Activated CD4-positive, CD25-positive, alpha-beta regulatory T cell treated with anti-CD3 and anti-CD28 coated beads, Interleukin-2, amount 50 U/mL, for 72 hours (primary cell): Measurements from ENCODE around the gene PXN.

ENCODE experiments used
- DNase-seq: peaks from one replicate; pipeline ENCODE4 v3.0.0; 2021

PXN gene

GRCh38 chr12:120265473-120266179 lies at the start of gene PXN:
Gene PXN, minus strand, starts transcription at chr12:120265730. Its CDS starts 101 bp downstream, at chr12:120265629.
- peak; percentile 94 for DNase-seq

GRCh38 chr12:120314220-120314619 lies 48.7 kb upstream of the PXN start:
- no peak for DNase-seq

GRCh38 chr12:120301962-120302815 lies 36.7 kb upstream of the PXN start, which contains the start of gene SIRT4:
Gene SIRT4, plus strand, starts transcription at chr12:120302321. Its CDS starts 1,241 bp downstream, at chr12:120303562.
- peak; percentile 80 for DNase-seq

GRCh38 chr12:120292661-120293531 lies 27.4 kb upstream of the PXN start, which contains the start of gene RNU4-1:
Gene RNU4-1, minus strand, starts transcription at chr12:120293237.
- peak; percentile 61 for DNase-seq

- DNase-seq, result no peak
Observed at GRCh38 chr12:120292411-120292660, 26.8 kb upstream of the PXN start.

GRCh38 chr12:120290609-120291305 lies 25.2 kb upstream of the PXN start:
- DNase-seq, result peak; percentile 54

GRCh38 chr12:120287491-120287890 lies 22.0 kb upstream of the PXN start:
- no peak for DNase-seq

GRCh38 chr12:120286768-120287490 lies 21.4 kb upstream of the PXN start:
- no peak for DNase-seq

GRCh38 chr12:120284381-120284780 lies 18.9 kb upstream of the PXN start:
- no peak for DNase-seq

GRCh38 chr12:120283318-120283717 lies 17.8 kb upstream of the PXN start:
- DNase-seq, result no peak

GRCh38 chr12:120278137-120279069 lies 12.9 kb upstream of the PXN start:
- no peak for DNase-seq

- DNase-seq, result no peak
Observed at GRCh38 chr12:120276734-120277133, 11.2 kb upstream of the PXN start.

GRCh38 chr12:120267736-120268135 lies 2.2 kb upstream of the PXN start:
- DNase-seq, result no peak

GRCh38 chr12:120266180-120266870 lies 795 bp upstream of the PXN start:
- no peak for DNase-seq

GRCh38 chr12:120264904-120265472 lies 542 bp downstream of the PXN start:
- DNase-seq, result no peak

GRCh38 chr12:120264086-120264903 lies 1.2 kb downstream of the PXN start:
- DNase-seq, result no peak

- no peak for DNase-seq
Observed at GRCh38 chr12:120263748-120264085, 1.8 kb downstream of the PXN start.

- DNase-seq, result no peak
Observed at GRCh38 chr12:120262852-120263747, 2.4 kb downstream of the PXN start.
